HG02759 (cell line): ENCODE data around the gene OSBPL9.
"Not testable (repeated sequence)": the region's sequence is repeated elsewhere in the genome, so short reads cannot be mapped to it uniquely, and the experiment has no call there.

Source experiments
- ATAC-seq: cut with Tn5 transposase; IDR thresholded peaks from one replicate; pipeline ENCODE4 v1.9.1; 2021; ENCODE audit warnings: mild to moderate bottlenecking, moderate library complexity; ENCODE audit not compliant: unreplicated experiment

OSBPL9 gene

GRCh38 chr1:51733426-51733774 lies 116.5 kb downstream of the OSBPL9 start:
- not testable (repeated sequence) for ATAC-seq

- no peak for ATAC-seq
Observed at GRCh38 chr1:51733793-51734522, 117.1 kb downstream of the OSBPL9 start.

DNA sequence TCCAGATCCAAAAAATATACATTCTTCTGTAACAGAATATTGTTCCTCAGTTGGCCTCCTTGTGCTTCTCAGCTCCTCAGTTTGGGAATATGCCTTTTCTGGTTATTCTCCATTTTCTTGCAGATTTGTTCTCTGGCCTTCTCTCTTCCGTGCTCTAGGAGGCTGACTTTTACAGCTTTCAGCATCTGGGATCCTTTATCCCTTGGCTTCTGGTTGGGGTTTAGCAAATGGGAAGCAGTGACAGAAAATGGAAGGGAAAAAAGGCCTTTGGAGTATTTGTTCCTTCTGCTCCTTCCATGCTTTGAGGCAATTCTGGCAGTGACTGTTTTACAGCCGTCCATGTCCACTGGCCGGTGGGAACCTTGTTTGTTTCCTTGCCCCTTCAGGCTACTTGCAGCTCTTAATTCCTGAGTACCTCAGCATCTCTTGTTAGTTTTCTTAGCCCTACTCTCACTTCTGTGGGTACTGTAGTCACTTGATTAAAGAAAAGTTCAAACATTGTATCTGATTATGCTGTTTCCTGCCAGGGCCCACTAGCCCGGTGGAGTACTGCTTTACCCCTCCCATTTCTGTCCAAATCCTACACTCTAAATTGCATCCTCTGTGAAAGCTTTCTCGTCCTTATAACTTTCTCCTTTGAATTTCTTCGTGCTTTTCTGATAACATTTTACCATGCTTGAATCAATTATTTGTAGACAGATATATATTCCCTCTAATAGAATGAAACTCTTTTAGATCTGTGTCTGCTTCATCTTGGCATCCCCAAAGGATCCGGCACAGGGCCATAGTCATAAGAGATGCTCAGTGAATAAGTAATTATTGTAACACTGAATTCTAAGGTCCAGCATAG lies 118.2 kb downstream of the OSBPL9 start:
- no peak for ATAC-seq

DNA sequence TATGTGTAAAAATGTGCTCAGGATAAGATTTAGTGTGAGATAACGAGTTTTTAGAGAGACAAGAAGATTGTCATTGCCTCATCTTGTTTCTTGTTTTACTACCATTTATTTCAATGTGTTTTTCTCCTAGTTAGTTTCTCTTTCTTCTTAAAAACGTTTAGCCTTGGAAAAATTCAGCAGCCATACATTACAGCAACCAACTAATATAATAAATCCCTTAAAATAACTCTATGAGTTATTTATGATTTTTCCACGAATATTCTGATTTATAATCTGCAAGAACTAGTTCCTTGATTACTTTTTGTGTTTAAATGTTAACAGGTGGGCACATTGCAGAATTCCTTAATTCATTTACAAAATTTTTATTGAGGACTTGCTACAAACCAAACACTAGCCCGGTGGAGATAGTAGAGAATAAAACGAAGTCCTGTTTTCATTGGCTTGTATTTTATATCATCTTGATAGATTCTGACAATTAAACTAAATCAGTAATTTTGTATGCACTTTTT lies 118.9 kb downstream of the OSBPL9 start:
- no peak for ATAC-seq

- ATAC-seq = no peak
Observed at GRCh38 chr1:51736702-51737101, 119.8 kb downstream of the OSBPL9 start.

- ATAC-seq = no peak
Observed at GRCh38 chr1:51738681-51739080, 121.8 kb downstream of the OSBPL9 start.

GRCh38 chr1:51740652-51741051 lies 123.8 kb downstream of the OSBPL9 start:
- no peak for ATAC-seq

DNA sequence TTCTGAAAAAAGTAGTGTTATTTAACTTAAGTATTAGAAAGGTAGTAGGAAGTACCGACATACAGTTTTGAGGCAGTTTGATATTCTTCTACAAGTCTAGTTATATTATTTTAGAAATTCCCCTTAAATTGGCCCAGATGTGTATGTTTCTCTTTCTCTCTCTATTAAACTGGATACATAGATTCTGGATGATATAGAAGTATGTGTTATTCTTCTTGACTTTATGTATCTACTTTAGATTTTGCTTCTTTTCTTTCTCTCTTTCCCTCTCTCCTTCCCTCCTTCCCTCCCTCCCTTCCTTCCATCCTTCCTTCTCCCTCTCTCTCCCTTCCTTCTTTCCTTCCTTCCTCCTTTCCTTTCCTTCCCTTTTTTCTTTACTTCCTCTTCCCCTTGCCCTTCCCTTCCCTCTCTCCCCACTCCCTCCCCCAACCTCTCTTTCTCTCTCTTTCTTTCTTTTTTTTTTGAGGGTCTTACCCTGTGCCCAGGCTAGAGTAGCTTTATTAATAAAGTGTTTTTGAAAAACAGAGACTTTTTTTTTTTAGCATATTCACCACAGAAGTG lies 124.3 kb downstream of the OSBPL9 start:
- no peak for ATAC-seq

GRCh38 chr1:51744506-51745303 lies 127.8 kb downstream of the OSBPL9 start:
- no peak for ATAC-seq

- no peak for ATAC-seq
Observed at GRCh38 chr1:51745304-51745570, 128.3 kb downstream of the OSBPL9 start.

GRCh38 chr1:51749151-51749550 lies 132.3 kb downstream of the OSBPL9 start:
- ATAC-seq = no peak

DNA sequence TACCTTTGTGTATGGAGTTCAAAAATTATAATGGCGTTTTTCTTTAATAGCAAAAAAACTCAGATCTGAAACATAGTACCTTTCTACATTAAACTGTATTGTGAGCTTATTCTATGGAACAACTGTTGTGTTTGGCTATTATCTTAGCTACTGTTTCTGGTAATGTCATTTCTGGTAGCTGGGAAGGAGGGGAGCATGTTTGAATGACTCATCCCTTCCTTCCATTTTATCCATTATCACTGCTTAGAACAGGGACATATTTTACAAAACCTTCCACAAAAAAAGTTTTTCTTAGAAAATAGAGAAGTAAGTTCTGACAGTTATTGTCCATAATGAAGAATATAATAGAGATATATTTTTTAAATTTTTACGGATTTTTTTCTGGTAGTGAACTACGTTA lies 133.3 kb downstream of the OSBPL9 start:
- ATAC-seq = no peak

GRCh38 chr1:51750729-51751128 lies 133.8 kb downstream of the OSBPL9 start:
- ATAC-seq = no peak

GRCh38 chr1:51752073-51752948 lies 135.4 kb downstream of the OSBPL9 start:
- ATAC-seq = no peak

GRCh38 chr1:51753969-51754368 lies 137.1 kb downstream of the OSBPL9 start:
- ATAC-seq = no peak

DNA sequence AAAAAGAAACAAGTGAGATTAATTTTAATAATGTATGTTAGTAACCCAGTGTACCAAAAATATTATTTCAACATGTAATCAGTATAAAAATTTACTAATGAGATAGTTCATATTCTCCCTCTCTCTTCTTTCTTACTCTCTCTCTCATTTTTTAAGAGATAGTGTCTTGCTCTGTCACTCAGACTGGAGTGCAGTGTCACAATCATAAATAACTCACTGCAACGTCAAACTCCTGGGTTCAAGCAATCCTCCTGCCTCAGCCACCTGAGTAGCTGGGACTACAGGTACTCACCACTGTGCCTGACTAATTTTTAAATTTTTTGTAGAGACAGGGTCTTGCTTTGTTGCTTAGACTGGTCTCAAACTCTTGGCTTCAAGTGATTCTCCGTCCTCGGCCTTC lies 137.8 kb downstream of the OSBPL9 start:
- ATAC-seq = no peak

DNA sequence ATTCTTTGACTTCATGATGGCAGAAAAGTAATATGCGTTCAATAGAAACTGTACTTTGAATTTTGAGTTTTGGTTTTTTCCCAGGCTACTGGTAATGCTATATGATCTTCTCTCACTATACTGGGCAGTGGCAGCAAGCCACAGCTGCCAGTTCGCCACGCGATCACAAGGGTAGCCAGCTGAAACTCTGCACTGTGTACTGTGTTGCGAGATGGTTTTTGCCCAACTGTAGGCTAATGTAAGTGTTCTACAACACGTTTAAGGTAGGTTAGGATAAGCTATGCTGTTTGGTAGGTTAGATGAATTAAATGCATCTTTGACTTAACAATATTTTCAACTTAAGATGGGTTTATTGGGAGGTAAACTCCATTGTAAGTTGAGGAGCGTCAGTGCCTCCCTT lies 138.5 kb downstream of the OSBPL9 start:
- no peak for ATAC-seq

GRCh38 chr1:51756290-51756689 lies 139.4 kb downstream of the OSBPL9 start:
- no peak for ATAC-seq

DNA sequence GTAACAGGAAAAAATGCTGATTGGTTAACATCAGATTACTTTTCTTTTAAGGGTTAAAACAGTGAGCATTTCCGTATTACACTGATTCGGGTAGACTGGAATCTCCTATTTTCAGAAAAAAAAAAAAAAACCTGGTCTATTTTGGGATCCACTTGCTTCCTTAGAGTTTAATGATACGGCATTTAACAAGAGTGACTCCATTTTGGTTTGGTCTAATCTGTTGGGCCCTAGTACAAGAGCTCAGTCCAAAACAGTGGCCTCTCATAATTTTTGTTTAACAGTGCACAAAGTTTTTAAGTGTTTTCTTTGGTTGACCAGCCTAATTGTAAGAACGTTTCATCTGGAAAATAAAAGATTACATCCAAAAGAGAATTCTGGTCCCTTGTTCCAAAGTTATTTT lies 141.4 kb downstream of the OSBPL9 start:
- ATAC-seq = no peak

- no peak for ATAC-seq
Observed at GRCh38 chr1:51760872-51761271, 144.0 kb downstream of the OSBPL9 start.
